ENCODE data around the gene C3orf20. TPM values are rescaled to one million over a fixed set of nuclear protein-coding genes. Genes with fewer than 3 reads are reported as not detected.
A peak's percentile ranks its signal among the peaks of the same experiment; 100 is the strongest.

Gene C3orf20
- total RNA-seq, 2 experiments from 2014 or later: 0.12 to 0.17 TPM

DNA sequence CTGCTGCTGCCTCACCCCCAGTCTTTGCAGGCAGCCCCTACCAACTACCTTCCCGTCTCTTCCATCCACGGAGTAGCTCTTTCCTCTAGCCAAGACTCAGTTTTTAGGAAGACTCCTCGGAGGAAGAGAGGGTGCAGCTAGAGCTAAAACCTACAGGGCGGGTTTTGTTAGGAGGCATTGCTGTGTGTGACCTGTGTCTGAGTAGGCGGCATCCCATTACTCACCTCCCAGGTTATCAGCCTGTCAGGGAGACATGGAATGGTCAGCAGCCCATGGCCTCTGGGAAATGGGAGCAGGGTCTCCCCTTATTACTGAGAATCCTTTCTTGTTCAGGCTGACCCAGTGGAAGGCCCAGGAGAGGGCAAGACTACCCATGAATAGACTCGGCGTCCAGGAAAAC, 100.1 kb downstream of the C3orf20 start:
- intact Hi-C loops (cut with micrococcal nuclease): no loop called here
- no peak for DNase-seq
- H3K9me3 Mint-ChIP-seq: peaks cover 11% of the 10 kb centered on the region
- no peak overlapping the region for H3K4me3 Mint-ChIP-seq
- no peaks in the 10 kb centered on the region for H3K27me3 Mint-ChIP-seq (ENCODE audit: low read depth)
- no peaks in the 10 kb centered on the region for H3K4me1 Mint-ChIP-seq (ENCODE audit: low read depth)
- CTCF ChIA-PET: no interaction called here
- H3K36me3 Mint-ChIP-seq (ENCODE audit: low read depth): no peaks in the 10 kb centered on the region
- no peak overlapping the region for H3K27ac Mint-ChIP-seq

- Mint-ChIP-seq H3K9me3 (peaks cover 11% of the 10 kb centered on the region), H3K4me1 (ENCODE audit: low read depth) (no peaks in the 10 kb centered on the region), H3K27me3 (ENCODE audit: low read depth) (no peaks in the 10 kb centered on the region), H3K36me3 (ENCODE audit: low read depth) (no peaks in the 10 kb centered on the region), H3K4me3 (no peak overlapping the region), H3K27ac (no peak overlapping the region)
- intact Hi-C loops (cut with micrococcal nuclease): no loop called here
- no peak for DNase-seq
- CTCF ChIA-PET: no interaction called here
Measured at GRCh38 chr3:14775563-14775962, 100.6 kb downstream of the C3orf20 start.

- DNase-seq: no peak
- Mint-ChIP-seq H3K9me3 (peaks cover 11% of the 10 kb centered on the region), H3K36me3 (ENCODE audit: low read depth) (no peaks in the 10 kb centered on the region), H3K4me1 (ENCODE audit: low read depth) (no peaks in the 10 kb centered on the region), H3K27me3 (ENCODE audit: low read depth) (peaks cover 3% of the 10 kb centered on the region), H3K27ac (no peak overlapping the region), H3K4me3 (no peak overlapping the region)
- CTCF ChIA-PET: no interaction called here
- intact Hi-C loops (cut with micrococcal nuclease): no loop called here
Measured at GRCh38 chr3:14779069-14779685, 104.2 kb downstream of the C3orf20 start.

DNA sequence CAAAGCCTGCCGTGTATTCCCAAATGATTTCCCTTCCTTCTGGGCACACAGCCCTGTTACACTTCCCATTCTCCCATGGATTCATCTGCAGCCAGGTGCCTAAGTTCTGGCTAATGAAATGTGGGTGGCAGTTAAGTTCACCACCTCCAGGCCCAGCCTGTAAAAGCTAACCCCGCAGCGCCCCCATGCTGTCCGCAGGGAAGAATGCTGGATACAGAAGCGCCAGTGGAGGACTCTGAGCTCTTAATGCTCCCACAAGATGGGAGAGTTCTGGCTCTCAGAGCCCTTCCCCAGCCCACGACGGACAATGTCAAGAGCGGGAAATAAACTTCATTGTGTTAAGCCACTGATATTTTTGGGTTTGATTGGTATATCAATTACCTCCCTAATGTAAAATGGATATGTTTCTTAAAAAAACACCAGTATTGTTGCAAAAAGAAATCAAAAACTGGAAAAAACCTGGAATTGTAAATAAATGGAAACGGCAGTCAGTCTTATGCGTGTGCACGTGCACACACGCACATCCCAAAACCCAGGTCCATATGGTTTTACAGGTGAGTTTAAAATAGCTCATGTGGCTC, 106.1 kb downstream of the C3orf20 start:
- peaks cover 3% of the 10 kb centered on the region for H3K27me3 Mint-ChIP-seq (ENCODE audit: low read depth)
- intact Hi-C loops (cut with micrococcal nuclease): loop anchor here (1.0 to 2.0 kb wide), 3 partner anchors 108 to 272 kb away; no protein-coding TSS in a partner anchor
- CTCF ChIA-PET: interaction anchor here (0.8 to 2.1 kb wide), 9 partner anchors 9 to 233 kb away, joined by 3 to 14 read pairs (median 4); partner anchors contain the start of gene C3orf20

DNA sequence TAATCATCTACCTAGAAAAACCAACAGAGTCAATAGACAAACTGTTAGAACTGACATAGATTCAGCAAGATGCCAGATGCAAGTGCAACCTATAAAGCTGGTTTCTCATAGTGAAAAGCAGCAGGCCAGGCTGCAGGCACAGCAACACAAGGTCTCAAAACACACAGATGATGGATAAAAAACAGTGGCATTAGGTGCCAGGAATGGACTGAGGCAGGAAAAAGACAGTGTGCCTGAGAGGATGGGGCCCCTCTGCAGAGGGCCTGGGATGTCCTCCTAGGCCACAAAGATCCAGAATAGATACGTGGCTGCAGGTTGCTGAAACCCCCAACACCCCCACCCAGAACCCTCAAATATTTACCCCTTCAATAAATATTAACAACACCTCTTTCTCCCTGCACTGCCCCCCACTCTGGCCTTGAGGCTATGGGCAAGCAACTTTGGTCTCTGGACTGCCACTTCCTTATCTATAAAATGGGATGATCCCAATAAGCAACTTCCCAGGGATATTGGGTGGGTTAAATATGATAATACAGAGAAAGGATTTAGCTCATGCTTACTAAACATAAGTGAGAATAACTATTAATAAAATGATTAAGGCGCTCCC, 108.6 kb downstream of the C3orf20 start:
- Mint-ChIP-seq H3K4me3 (no peak overlapping the region), H3K4me1 (ENCODE audit: low read depth) (no peaks in the 10 kb centered on the region), H3K36me3 (ENCODE audit: low read depth) (no peaks in the 10 kb centered on the region), H3K27ac (no peak overlapping the region), H3K9me3 (peaks cover 7% of the 10 kb centered on the region), H3K27me3 (ENCODE audit: low read depth) (peaks cover 3% of the 10 kb centered on the region)
- CTCF ChIA-PET: interaction anchor here (0.8 to 1.7 kb wide), 2 partner anchors 18 to 138 kb away, joined by 3 to 6 read pairs; no protein-coding TSS in a partner anchor
- intact Hi-C loops (cut with micrococcal nuclease): no loop called here
- DNase-seq: no peak

More for the DNA sequence above, 106.1 kb downstream of the C3orf20 start:
- no peak overlapping the region for H3K27ac Mint-ChIP-seq
- H3K4me1 Mint-ChIP-seq (ENCODE audit: low read depth): no peaks in the 10 kb centered on the region
- H3K4me3 Mint-ChIP-seq: no peak overlapping the region
- peak; percentile 64 for DNase-seq
- H3K9me3 Mint-ChIP-seq: peaks cover 11% of the 10 kb centered on the region
- no peaks in the 10 kb centered on the region for H3K36me3 Mint-ChIP-seq (ENCODE audit: low read depth)

DNA sequence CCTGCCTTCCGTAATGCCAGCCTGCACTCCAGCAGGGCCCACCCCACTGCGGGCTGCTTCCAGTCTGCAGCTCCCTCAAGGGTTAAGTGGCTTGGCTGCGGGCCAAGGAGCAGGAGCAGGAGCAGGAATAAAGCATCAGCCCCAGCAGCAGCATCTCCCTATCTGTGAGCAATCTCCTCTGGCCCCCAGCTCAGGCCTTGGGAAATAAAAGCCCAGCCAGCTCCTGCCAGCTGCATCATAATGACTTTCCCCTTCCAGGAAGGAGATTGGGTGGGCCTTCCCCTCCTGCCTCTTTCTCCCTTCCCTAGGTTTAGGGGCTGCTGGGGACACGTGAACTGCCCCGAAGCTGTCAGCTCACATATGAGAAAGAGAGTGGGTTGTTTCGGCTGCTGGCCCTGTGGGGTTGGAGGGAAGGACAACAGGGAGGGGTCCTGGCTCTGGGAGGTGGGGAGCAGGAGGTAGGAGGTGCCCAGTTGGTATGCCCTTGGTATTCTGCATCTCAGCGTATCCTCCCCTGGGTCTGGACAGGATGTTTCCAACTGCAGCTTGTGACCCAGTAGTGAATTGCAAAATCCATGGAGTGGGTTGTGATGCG, 109.2 kb downstream of the C3orf20 start:
- Mint-ChIP-seq H3K9me3 (peaks cover 2% of the 10 kb centered on the region), H3K4me1 (ENCODE audit: low read depth) (no peaks in the 10 kb centered on the region), H3K36me3 (ENCODE audit: low read depth) (no peaks in the 10 kb centered on the region), H3K27me3 (ENCODE audit: low read depth) (peaks cover 3% of the 10 kb centered on the region), H3K4me3 (no peak overlapping the region), H3K27ac (no peak overlapping the region)
- CTCF ChIA-PET: interaction anchor here (1.7 kb wide), 1 partner anchor 137 kb away, joined by 6 read pairs; no protein-coding TSS in a partner anchor
- intact Hi-C loops (cut with micrococcal nuclease): no loop called here
- no peak for DNase-seq

- Mint-ChIP-seq H3K27me3 (ENCODE audit: low read depth) (peaks cover 3% of the 10 kb centered on the region), H3K4me3 (no peak overlapping the region), H3K36me3 (ENCODE audit: low read depth) (no peaks in the 10 kb centered on the region), H3K4me1 (ENCODE audit: low read depth) (no peaks in the 10 kb centered on the region), H3K9me3 (no peaks in the 10 kb centered on the region), H3K27ac (no peak overlapping the region)
- CTCF ChIA-PET: interaction anchor here (1.7 kb wide), 1 partner anchor 136 kb away, joined by 6 read pairs; no protein-coding TSS in a partner anchor
- intact Hi-C loops (cut with micrococcal nuclease): no loop called here
- no peak for DNase-seq
Measured at GRCh38 chr3:14785207-14786155, 110.5 kb downstream of the C3orf20 start.

DNA sequence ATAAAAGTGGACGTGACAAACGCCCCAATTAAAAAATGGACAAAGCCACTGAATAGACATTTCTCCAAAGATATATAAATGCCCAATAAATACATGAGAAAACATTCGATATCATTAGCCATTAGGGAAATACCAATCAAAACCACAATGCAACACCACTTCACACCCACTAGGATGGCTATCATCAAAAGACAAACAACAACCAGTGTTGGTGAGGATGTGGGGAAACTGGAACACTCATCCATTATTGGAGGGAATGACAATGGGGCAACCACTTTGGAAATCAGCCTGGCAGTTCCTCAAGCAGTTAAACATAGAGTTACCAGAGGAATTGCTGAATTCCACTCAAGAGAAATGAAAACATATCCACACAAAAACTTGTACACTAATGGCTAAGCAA, 111.4 kb downstream of the C3orf20 start:
- intact Hi-C loops (cut with micrococcal nuclease): no loop called here
- no peak for DNase-seq
- CTCF ChIA-PET: no interaction called here
- Mint-ChIP-seq H3K36me3 (ENCODE audit: low read depth) (no peaks in the 10 kb centered on the region), H3K4me3 (no peak overlapping the region), H3K27ac (no peak overlapping the region), H3K4me1 (ENCODE audit: low read depth) (no peaks in the 10 kb centered on the region), H3K9me3 (no peaks in the 10 kb centered on the region), H3K27me3 (ENCODE audit: low read depth) (peaks cover 7% of the 10 kb centered on the region)

- intact Hi-C loops (cut with micrococcal nuclease): no loop called here
- CTCF ChIA-PET: interaction anchor here (0.5 to 2.4 kb wide), 2 partner anchors 93 to 135 kb away, joined by 4 to 16 read pairs; no protein-coding TSS in a partner anchor
- H3K4me3 Mint-ChIP-seq: no peak overlapping the region
- H3K4me1 Mint-ChIP-seq (ENCODE audit: low read depth): no peaks in the 10 kb centered on the region
- H3K9me3 Mint-ChIP-seq: no peaks in the 10 kb centered on the region
- DNase-seq: no peak
- peaks cover 9% of the 10 kb centered on the region for H3K27me3 Mint-ChIP-seq (ENCODE audit: low read depth)
- H3K36me3 Mint-ChIP-seq (ENCODE audit: low read depth): no peaks in the 10 kb centered on the region
- H3K27ac Mint-ChIP-seq: no peak overlapping the region
Measured at GRCh38 chr3:14787630-14788029, 112.7 kb downstream of the C3orf20 start.

DNA sequence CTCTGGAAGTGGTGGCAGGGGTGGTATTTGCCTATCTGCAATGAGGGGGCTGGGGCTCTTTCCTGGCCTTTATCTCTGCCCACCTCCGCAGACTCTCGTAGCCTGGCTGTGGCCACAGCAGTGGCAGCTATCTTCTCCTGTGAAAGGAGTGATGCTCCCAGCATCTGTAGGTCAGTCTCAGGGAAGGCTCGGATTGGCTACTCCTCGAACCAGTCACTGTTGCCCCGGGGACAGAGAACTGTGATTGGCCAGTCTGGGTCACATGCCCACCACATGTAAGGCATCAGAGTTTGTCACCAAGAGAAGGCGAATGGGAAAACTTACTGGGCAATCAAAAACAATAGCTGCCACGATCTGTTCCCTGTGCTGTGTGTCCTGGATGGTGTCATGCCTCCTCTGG, 113.7 kb downstream of the C3orf20 start:
- intact Hi-C loops (cut with micrococcal nuclease): no loop called here
- Mint-ChIP-seq H3K36me3 (ENCODE audit: low read depth) (no peaks in the 10 kb centered on the region), H3K4me3 (no peak overlapping the region), H3K9me3 (no peaks in the 10 kb centered on the region), H3K4me1 (ENCODE audit: low read depth) (no peaks in the 10 kb centered on the region), H3K27me3 (ENCODE audit: low read depth) (peaks cover 9% of the 10 kb centered on the region), H3K27ac (no peak overlapping the region)
- no peak for DNase-seq
- CTCF ChIA-PET: interaction anchor here (2.4 kb wide), 1 partner anchor 134 kb away, joined by 16 read pairs; no protein-coding TSS in a partner anchor

- H3K4me1 Mint-ChIP-seq (ENCODE audit: low read depth): no peaks in the 10 kb centered on the region
- H3K4me3 Mint-ChIP-seq: no peak overlapping the region
- no peak for DNase-seq
- peaks cover 9% of the 10 kb centered on the region for H3K27me3 Mint-ChIP-seq (ENCODE audit: low read depth)
- no peaks in the 10 kb centered on the region for H3K36me3 Mint-ChIP-seq (ENCODE audit: low read depth)
- H3K9me3 Mint-ChIP-seq: no peaks in the 10 kb centered on the region
- intact Hi-C loops (cut with micrococcal nuclease): no loop called here
- H3K27ac Mint-ChIP-seq: no peak overlapping the region
- CTCF ChIA-PET: interaction anchor here (0.6 to 2.4 kb wide), 2 partner anchors 35 to 133 kb away, joined by 3 to 16 read pairs; no protein-coding TSS in a partner anchor
Measured at GRCh38 chr3:14789221-14789620, 114.3 kb downstream of the C3orf20 start.

All from activated naive CD4-positive, alpha-beta T cell treated with anti-CD3 and anti-CD28 coated beads for 36 hours (primary cell).